ENCODE results near the gene PARP8.

- TF ChIP-seq POLR2A (IDR thresholded peaks at IDR 0.05), result no peak
- no peak for TF ChIP-seq EP300 (IDR thresholded peaks at IDR 0.05; ENCODE audit: low read depth)
- no peak for TF ChIP-seq CTCF (IDR thresholded peaks at IDR 0.05)
These were observed 42.8 kb upstream of the PARP8 start for GRCh38 chr5:50623666-50624065.
